ENCODE measurements around the gene NCLN.

- TF ChIP-seq CTCF (conservative IDR thresholded peaks at IDR 0.05; ENCODE audit: low read depth, low read length) (no peak), EZH2 (IDR thresholded peaks at IDR 0.05; ENCODE audit: low read length, unreplicated experiment) (no peak)
These were observed 13.4 kb downstream of the NCLN start for GRCh38 chr19:3198901-3199700.

All from PC-3 (cell line).